HG03432 (cell line): ENCODE results near the gene ZNF680.
"Not testable (repeated sequence)": the region's sequence is repeated elsewhere in the genome, so short reads cannot be mapped to it uniquely, and the experiment has no call there.

ENCODE experiments used
- ATAC-seq: cut with Tn5 transposase; IDR thresholded peaks from one replicate; pipeline ENCODE4 v1.9.1; 2021; ENCODE audit warnings: mild to moderate bottlenecking, moderate library complexity; ENCODE audit not compliant: unreplicated experiment

ZNF680 gene

GRCh38 chr7:64562626-64563278, at the start of gene ZNF680:
Gene ZNF680 (minus strand): TSS chr7:64563071. CDS start chr7:64562954, 117 bp downstream.
- ATAC-seq = peak; percentile 99

- ATAC-seq = no peak
Observed at GRCh38 chr7:64612452-64612851, 49.6 kb upstream of the ZNF680 start.

GRCh38 chr7:64611717-64612116, 48.8 kb upstream of the ZNF680 start:
- ATAC-seq = no peak

GRCh38 chr7:64610997-64611396, 48.1 kb upstream of the ZNF680 start:
- no peak for ATAC-seq

GRCh38 chr7:64608116-64608910, 45.4 kb upstream of the ZNF680 start:
- ATAC-seq = no peak

GRCh38 chr7:64606385-64606784, 43.5 kb upstream of the ZNF680 start:
- no peak for ATAC-seq

- no peak for ATAC-seq
Observed at GRCh38 chr7:64603271-64603670, 40.4 kb upstream of the ZNF680 start.

GRCh38 chr7:64602518-64602917, 39.6 kb upstream of the ZNF680 start:
- ATAC-seq = no peak

- ATAC-seq = no peak
Observed at GRCh38 chr7:64602086-64602485, 39.2 kb upstream of the ZNF680 start.

- no peak for ATAC-seq
Observed at GRCh38 chr7:64599359-64599758, 36.5 kb upstream of the ZNF680 start.

GRCh38 chr7:64590971-64591370, 28.1 kb upstream of the ZNF680 start:
- no peak for ATAC-seq

GRCh38 chr7:64581926-64582894, 19.3 kb upstream of the ZNF680 start:
- ATAC-seq = no peak

GRCh38 chr7:64581391-64581790, 18.5 kb upstream of the ZNF680 start:
- no peak for ATAC-seq

GRCh38 chr7:64574540-64575099, 11.7 kb upstream of the ZNF680 start:
- ATAC-seq = no peak

GRCh38 chr7:64570284-64570605, 7.4 kb upstream of the ZNF680 start:
- not testable (repeated sequence) for ATAC-seq

- peak; percentile 57 for ATAC-seq
Observed at GRCh38 chr7:64569372-64570283, 6.8 kb upstream of the ZNF680 start.

GRCh38 chr7:64562256-64562625, 630 bp downstream of the ZNF680 start:
- ATAC-seq = no peak

GRCh38 chr7:64559206-64559605, 3.7 kb downstream of the ZNF680 start:
- ATAC-seq = no peak

- no peak for ATAC-seq
Observed at GRCh38 chr7:64558781-64559180, 4.1 kb downstream of the ZNF680 start.

GRCh38 chr7:64558323-64558705, 4.6 kb downstream of the ZNF680 start:
- ATAC-seq = no peak
